HG03460 (cell line): ENCODE measurements around the gene POR.
"Not testable (repeated sequence)": the region's sequence is repeated elsewhere in the genome, so short reads cannot be mapped to it uniquely, and the experiment has no call there.

ENCODE experiments used
- ATAC-seq: cut with Tn5 transposase; IDR thresholded peaks from one replicate; pipeline ENCODE4 v1.9.1; 2021; ENCODE audit not compliant: unreplicated experiment

Gene POR

DNA sequence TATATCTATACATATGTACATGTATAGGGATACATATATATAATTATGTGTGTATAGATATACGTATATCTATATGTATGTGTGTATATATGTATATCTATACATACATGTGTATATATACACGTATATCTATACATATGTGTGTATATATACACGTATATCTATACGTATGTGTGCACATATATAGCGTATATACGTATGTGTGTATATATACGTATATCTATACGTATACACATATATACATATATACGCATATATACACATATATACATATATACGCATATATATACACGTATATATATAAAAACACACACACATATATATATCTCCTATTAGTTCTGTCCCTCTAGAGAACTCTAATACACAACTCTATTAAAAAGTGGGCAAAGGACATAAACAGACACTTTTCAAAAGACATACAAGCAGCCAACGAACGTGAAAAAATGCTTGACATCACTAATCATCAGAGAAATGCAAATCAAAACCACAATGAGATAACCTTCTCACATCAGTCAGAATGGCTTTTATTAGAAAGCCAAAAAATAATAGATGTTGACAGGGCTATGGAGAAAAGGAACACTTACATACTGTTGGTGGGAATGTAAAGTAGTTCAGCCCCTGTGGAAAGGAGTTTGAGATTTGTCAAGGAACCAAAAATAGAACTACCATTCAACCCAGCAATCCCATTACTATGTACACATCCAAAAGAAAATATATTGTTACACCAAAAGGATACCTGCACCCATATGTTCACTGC lies 101.4 kb downstream of the POR start:
- ATAC-seq: no peak

DNA sequence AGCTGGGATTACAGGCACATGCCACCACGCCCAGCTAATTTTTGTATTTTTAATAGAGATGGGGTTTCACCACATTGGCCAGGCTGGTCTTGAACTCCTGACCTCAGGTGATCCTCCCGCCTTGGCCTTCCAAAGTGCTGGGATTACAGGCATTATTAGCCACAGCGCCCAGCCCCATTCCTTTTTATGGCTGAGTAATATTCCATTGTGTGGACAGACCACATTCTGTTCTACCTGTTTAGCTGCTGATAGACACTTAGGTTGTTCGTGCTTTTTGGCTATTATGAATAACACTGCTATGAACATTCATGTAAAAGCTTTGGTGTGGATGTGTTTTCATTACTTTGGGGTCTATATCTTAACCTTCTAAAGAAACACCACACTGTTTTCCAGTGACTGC lies 103.6 kb downstream of the POR start:
- not testable (repeated sequence) for ATAC-seq

DNA sequence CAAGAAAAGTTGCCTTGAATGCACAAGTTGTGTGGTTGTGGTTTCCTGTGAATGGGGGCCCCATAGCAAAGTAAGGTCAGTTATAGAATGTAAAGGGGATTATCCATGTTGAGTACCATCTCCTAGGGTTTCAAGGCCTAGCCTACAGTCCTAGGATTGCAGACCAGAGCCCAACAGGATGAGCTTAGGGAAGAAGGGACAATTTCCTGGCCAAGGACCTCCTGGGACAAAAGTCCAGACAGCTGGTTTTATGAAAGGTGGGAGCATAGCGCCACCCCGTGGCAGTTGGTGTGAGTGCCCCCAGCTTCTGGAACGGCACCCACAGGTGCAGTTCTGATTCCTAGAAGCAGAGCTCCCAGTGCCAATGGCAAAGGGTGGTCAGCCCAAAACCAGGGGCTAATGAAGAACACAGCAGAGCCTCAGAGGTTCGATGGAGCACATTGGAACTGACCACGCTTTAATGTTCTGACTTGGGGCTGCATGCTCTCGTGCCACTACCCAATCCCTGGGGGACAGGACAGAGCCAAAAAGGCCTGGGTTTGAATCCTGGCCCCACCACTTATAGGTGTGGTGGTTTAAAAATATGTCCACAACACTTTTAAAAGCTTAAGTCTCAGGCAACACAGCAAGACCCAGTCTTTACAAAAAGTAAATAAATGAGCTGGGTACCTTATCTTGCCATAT lies 105.2 kb downstream of the POR start:
- no peak for ATAC-seq

DNA sequence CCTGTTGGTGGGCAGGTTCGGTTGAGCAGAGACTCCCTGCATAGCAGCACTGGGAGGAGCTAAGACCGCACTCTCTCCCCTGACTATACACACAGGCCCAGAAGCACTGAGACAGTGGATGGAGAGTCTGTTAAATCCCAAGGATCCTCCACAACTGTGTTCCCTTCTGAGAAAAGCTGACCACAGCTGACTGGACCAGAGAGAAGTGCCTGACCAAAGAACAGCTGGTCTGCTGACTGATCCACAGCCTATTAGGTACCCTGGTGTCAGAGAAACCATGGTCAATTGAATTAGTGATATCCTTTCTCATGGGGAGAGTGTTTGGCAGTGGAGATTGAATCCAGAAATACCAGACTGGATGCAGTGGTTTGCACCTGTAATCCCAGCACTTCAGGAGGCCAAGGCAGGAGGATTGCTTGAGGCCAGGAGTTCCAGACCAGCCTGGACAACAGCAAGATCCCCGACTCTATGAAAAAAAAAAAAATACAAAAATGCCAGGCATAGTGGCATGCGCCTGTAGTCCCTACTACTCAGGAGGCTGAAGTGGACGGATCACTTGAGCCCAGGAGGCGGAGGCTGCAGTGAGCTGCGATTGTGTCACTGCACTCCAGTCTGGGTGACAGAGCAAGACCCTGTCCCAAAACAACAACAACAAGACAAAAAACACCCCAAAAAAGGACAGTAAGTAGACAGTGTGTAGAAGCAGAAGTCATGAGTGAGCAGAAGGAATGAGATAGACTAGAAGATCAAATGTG lies 107.2 kb downstream of the POR start:
- ATAC-seq: no peak

DNA sequence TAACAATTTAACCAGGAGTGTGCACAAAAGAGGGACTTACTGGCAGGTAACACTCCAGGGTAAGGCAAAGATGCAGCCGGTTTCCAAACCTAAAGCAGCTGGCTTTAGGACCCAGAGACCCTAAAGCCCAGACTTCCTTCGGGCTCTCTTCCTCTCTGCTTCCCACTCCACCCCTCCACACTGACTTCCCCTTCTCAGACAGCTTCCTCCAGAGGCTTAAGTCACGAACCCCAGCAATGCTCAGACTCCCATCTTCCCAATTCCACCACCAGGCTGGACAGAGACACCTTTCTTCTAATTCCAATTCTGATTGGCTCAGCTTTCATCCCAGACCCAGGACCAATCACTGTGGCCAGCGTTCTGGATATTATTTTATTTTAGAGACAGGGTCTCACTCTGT lies 108.0 kb downstream of the POR start:
- ATAC-seq: no peak

DNA sequence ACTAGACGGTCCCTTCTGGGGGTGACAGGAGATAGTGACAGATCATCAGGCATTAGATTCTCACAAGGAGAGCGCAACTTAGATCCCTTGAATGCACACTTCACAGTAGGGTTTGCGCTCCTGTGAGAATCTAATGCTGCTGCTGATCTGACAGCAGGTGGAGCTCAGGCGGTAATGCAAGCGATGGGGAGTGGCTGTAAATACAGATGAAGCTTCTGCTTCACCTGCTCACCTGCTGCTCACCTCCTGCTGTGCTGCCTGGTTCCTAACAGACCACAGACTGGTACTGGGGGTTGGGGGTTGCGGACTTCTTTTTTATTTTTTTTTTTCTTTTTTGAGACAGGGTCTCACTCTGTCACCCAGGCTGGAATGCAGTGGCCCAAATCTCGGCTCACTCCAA lies 114.7 kb downstream of the POR start:
- not testable (repeated sequence) for ATAC-seq

DNA sequence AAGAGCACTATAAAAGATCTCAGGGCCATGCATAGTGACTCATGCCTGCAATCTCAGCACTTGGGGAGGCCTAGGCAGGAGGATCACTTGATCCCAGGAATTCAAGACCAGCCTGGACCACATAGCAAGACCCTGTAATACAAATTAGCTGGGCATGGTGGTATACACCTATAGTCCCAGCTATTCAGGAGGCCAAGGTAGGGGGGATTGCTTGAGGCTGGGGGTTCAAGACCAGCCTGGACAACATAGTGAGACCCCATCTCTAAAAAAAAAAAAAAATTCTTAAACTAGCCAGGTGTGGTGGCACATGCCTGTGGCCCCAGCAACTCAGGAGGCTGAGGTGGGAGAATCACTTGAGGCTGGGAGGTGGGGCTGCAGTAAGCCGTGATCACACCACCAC lies 117.0 kb downstream of the POR start:
- no peak for ATAC-seq
